ENCODE results near the gene DND1. TPM values are rescaled to one million over a fixed set of nuclear protein-coding genes. Genes with fewer than 3 reads are reported as not detected.

Gene DND1
- total and polyA plus RNA-seq, 2 experiments from 2014 or later = 8.1 to 15.5 TPM

GRCh38 chr5:140694276-140694675 lies 20.9 kb upstream of the DND1 start:
- ATAC-seq (no peak), DNase-seq (ENCODE audit: low spot score) (no peak)
- H3K9me3 Mint-ChIP-seq = no peaks in the 10 kb centered on the region
- H2AFZ ChIP-seq = no peak overlapping the region
- no peak overlapping the region for H3K4me2 ChIP-seq
- H3K27me3 Mint-ChIP-seq (ENCODE audit: insufficient read depth, low read depth, poor library complexity) = peaks cover 8% of the 10 kb centered on the region
- H3K27me3 ChIP-seq (ENCODE audit: insufficient read depth) = no peaks in the 10 kb centered on the region
- peaks cover 7% of the 10 kb centered on the region for H3K4me1 ChIP-seq (ENCODE audit: insufficient read depth)
- peaks cover 28% of the 10 kb centered on the region; the same call in 1 of the 2 replicates for H3K36me3 ChIP-seq (ENCODE audit: insufficient read depth)
- H4K20me1 ChIP-seq (replicated peaks; ENCODE audit: insufficient read depth) = peaks cover 4% of the 10 kb centered on the region; the same call in 1 of the 2 replicates
- H3K27ac Mint-ChIP-seq = no peak overlapping the region
- H3K4me3 ChIP-seq = no peak overlapping the region
- peaks cover 12% of the 10 kb centered on the region for H3K4me1 Mint-ChIP-seq
- H3K4me3 Mint-ChIP-seq = no peak overlapping the region
- H3F3A ChIP-seq (replicated peaks; ENCODE audit: low read depth) = peaks cover 2% of the 10 kb centered on the region; the same call in 1 of the 2 replicates
- no peaks in the 10 kb centered on the region for H3K9me2 ChIP-seq (ENCODE audit: insufficient read depth)
- peaks cover 54% of the 10 kb centered on the region for H3K36me3 Mint-ChIP-seq (ENCODE audit: low read depth)
- no peak overlapping the region for H3K27ac ChIP-seq (ENCODE audit: low read depth)
- TF ChIP-seq NANOG (IDR thresholded peaks at IDR 0.05; ENCODE audit: borderline replicate concordance) (no peak), CREB1 (CRISPR knock-in tag; IDR thresholded peaks at IDR 0.05; ENCODE audit: low read depth) (no peak), REST (IDR thresholded peaks at IDR 0.05; ENCODE audit: unreplicated experiment) (no peak), POLR2AphosphoS5 (IDR thresholded peaks at IDR 0.05; ENCODE audit: low read depth) (no peak), ZNF462 (CRISPR knock-in tag; IDR thresholded peaks at IDR 0.05) (no peak)
- H3K79me2 ChIP-seq (replicated peaks; ENCODE audit: insufficient read depth) = peaks cover 40% of the 10 kb centered on the region

All from GM23338 (cell line).